ENCODE data around the gene VWA5A.

Gene VWA5A

GRCh38 chr11:124172599-124172998 lies 57.3 kb downstream of the VWA5A start:
- TF ChIP-seq RAD21 (IDR thresholded peaks at IDR 0.05; ENCODE audit: low read depth) (no peak), TAF1 (IDR thresholded peaks at IDR 0.05; ENCODE audit: low read depth) (no peak), EP300 (IDR thresholded peaks at IDR 0.05; ENCODE audit: borderline replicate concordance) (no peak), TCF12 (IDR thresholded peaks at IDR 0.05; ENCODE audit: low read depth) (no peak), YY1 (IDR thresholded peaks at IDR 0.05; ENCODE audit: low read depth) (no peak), NFIC (IDR thresholded peaks at IDR 0.05) (no peak), REST (IDR thresholded peaks at IDR 0.05; ENCODE audit: low read depth) (no peak), MAX (IDR thresholded peaks at IDR 0.05) (no peak)

- TF ChIP-seq TEAD4 (IDR thresholded peaks at IDR 0.05), result no peak
Observed at GRCh38 chr11:124174001-124174583, 58.8 kb downstream of the VWA5A start.

- TF ChIP-seq ZBTB7A (IDR thresholded peaks at IDR 0.05; ENCODE audit: low read depth), result no peak
Observed at GRCh38 chr11:124176925-124177715, 61.9 kb downstream of the VWA5A start.

- TF ChIP-seq REST (IDR thresholded peaks at IDR 0.05; ENCODE audit: low read depth) (no peak), RAD21 (IDR thresholded peaks at IDR 0.05; ENCODE audit: low read depth) (no peak), USF1 (IDR thresholded peaks at IDR 0.05) (no peak), TCF12 (IDR thresholded peaks at IDR 0.05; ENCODE audit: low read depth) (no peak), CREB1 (IDR thresholded peaks at IDR 0.05; ENCODE audit: low read depth) (no peak), TAF1 (IDR thresholded peaks at IDR 0.05; ENCODE audit: low read depth) (no peak)
Observed at GRCh38 chr11:124179310-124179709, 64.1 kb downstream of the VWA5A start.

GRCh38 chr11:124183068-124183467 lies 67.8 kb downstream of the VWA5A start, which contains the start of gene OR10D3:
OR10D3 (plus strand) TSS chr11:124183345; CDS start chr11:124185270, 1,925 bp downstream.
- no peak for TF ChIP-seq YY1 (IDR thresholded peaks at IDR 0.05; ENCODE audit: low read depth)
- TF ChIP-seq USF1 (IDR thresholded peaks at IDR 0.05), result no peak
- TF ChIP-seq TAF1 (IDR thresholded peaks at IDR 0.05; ENCODE audit: low read depth), result no peak
- no peak for TF ChIP-seq CREB1 (IDR thresholded peaks at IDR 0.05; ENCODE audit: low read depth)
- no peak for TF ChIP-seq REST (IDR thresholded peaks at IDR 0.05; ENCODE audit: low read depth)
- no peak for TF ChIP-seq RAD21 (IDR thresholded peaks at IDR 0.05; ENCODE audit: low read depth)
- TF ChIP-seq TCF12 (IDR thresholded peaks at IDR 0.05; ENCODE audit: low read depth), result no peak
- TF ChIP-seq ZBTB7A (IDR thresholded peaks at IDR 0.05; ENCODE audit: low read depth), result no peak
- TF ChIP-seq NFIC (IDR thresholded peaks at IDR 0.05), result no peak
- TF ChIP-seq MAX (IDR thresholded peaks at IDR 0.05), result no peak
- TF ChIP-seq TEAD4 (IDR thresholded peaks at IDR 0.05), result no peak
